ENCODE results near the gene GOLGA8O. TPM values are rescaled to one million over a fixed set of nuclear protein-coding genes. Genes with fewer than 3 reads are reported as not detected.
"Not testable (repeated sequence)": the region's sequence is repeated elsewhere in the genome, so short reads cannot be mapped to it uniquely, and the experiment has no call there.

GOLGA8O gene
- under 1 TPM; 0.23 to 0.34 TPM for total RNA-seq

- CTCF ChIA-PET, POLR2A ChIA-PET: not testable (repeated sequence)
Measured at GRCh38 chr15:32455534-32455933, at the start of gene GOLGA8O. Gene GOLGA8O, minus strand, starts transcription at chr15:32455634. Its CDS starts 98 bp downstream, at chr15:32455536.

- POLR2A ChIA-PET, CTCF ChIA-PET: not testable (repeated sequence)
Measured at GRCh38 chr15:32504152-32504811, 48.8 kb upstream of the GOLGA8O start.

- CTCF ChIA-PET, POLR2A ChIA-PET: not testable (repeated sequence)
Measured at GRCh38 chr15:32502946-32503345, 47.5 kb upstream of the GOLGA8O start.

- CTCF ChIA-PET: not testable (repeated sequence)
Measured at GRCh38 chr15:32492768-32493167, 37.3 kb upstream of the GOLGA8O start.

GRCh38 chr15:32486474-32486873 lies 31.0 kb upstream of the GOLGA8O start:
- POLR2A ChIA-PET, CTCF ChIA-PET: not testable (repeated sequence)

More at GRCh38 chr15:32492768-32493167, 37.3 kb upstream of the GOLGA8O start:
- POLR2A ChIA-PET: not testable (repeated sequence)

GRCh38 chr15:32483377-32483776 lies 27.9 kb upstream of the GOLGA8O start:
- POLR2A ChIA-PET, CTCF ChIA-PET: not testable (repeated sequence)

- CTCF ChIA-PET, POLR2A ChIA-PET: not testable (repeated sequence)
Measured at GRCh38 chr15:32481683-32482082, 26.2 kb upstream of the GOLGA8O start.

- POLR2A ChIA-PET, CTCF ChIA-PET: not testable (repeated sequence)
Measured at GRCh38 chr15:32468076-32468475, 12.6 kb upstream of the GOLGA8O start.

GRCh38 chr15:32440445-32440977 lies 14.9 kb downstream of the GOLGA8O start:
- CTCF ChIA-PET, POLR2A ChIA-PET: not testable (repeated sequence)

- POLR2A ChIA-PET, CTCF ChIA-PET: not testable (repeated sequence)
Measured at GRCh38 chr15:32434102-32434963, 21.1 kb downstream of the GOLGA8O start.

GRCh38 chr15:32427635-32428034 lies 27.8 kb downstream of the GOLGA8O start:
- POLR2A ChIA-PET, CTCF ChIA-PET: not testable (repeated sequence)

- CTCF ChIA-PET, POLR2A ChIA-PET: not testable (repeated sequence)
Measured at GRCh38 chr15:32426511-32426910, 28.9 kb downstream of the GOLGA8O start.

GRCh38 chr15:32407903-32408302 lies 47.5 kb downstream of the GOLGA8O start:
- POLR2A ChIA-PET, CTCF ChIA-PET: not testable (repeated sequence)

GRCh38 chr15:32403192-32403591 lies 52.2 kb downstream of the GOLGA8O start, which contains the start of gene GOLGA8K:
Gene GOLGA8K, minus strand, starts transcription at chr15:32403292. Its CDS starts 98 bp downstream, at chr15:32403194.
- CTCF ChIA-PET, POLR2A ChIA-PET: not testable (repeated sequence)

GRCh38 chr15:32396522-32396921 lies 58.9 kb downstream of the GOLGA8O start:
- POLR2A ChIA-PET, CTCF ChIA-PET: not testable (repeated sequence)

Other genes with a start within 250 kb of the GOLGA8O start
- gene GOLGA8K, start 52.3 kb downstream of the GOLGA8O start, total RNA-seq: under 1 TPM; 0.15 to 0.21 TPM
- gene GOLGA8N, start 137.8 kb upstream of the GOLGA8O start, total RNA-seq: 1 to 10 TPM in 1 of 2 experiments, under 1 TPM in 1; 0.65 to 1.0 TPM
- 100 to 1,000 TPM; 108 to 110 TPM for gene ARHGAP11A, start 159.9 kb upstream of the GOLGA8O start, total RNA-seq
- under 1 TPM; 0.70 to 0.71 TPM for gene SCG5, start 186.1 kb upstream of the GOLGA8O start, total RNA-seq